MG63 (cell line): ENCODE measurements around the gene GFPT2. TPM values are rescaled to one million over a fixed set of nuclear protein-coding genes. Genes with fewer than 3 reads are reported as not detected.
A peak's percentile ranks its signal among the peaks of the same experiment; 100 is the strongest.

Experiments used
- DNase-seq: peaks from one replicate; pipeline ENCODE4 v3.0.0-alpha.2; 2020
- H3K27me3 ChIP-seq: fragments of 250-450 bp; sonication (Bioruptor Pico); 2 replicates; pipeline ENCODE4 v1.5.1; 2020; ENCODE audit warnings: mild to moderate bottlenecking, moderate library complexity
- H3K36me3 ChIP-seq: fragments of 250-450 bp; sonication (Bioruptor Pico); 2 replicates; pipeline ENCODE4 v1.5.1; 2020; ENCODE audit warnings: mild to moderate bottlenecking, moderate library complexity
- H3K4me3 ChIP-seq: fragments of 250-450 bp; sonication (Bioruptor Pico); 2 replicates; pipeline ENCODE4 v1.5.1; 2020; ENCODE audit warnings: mild to moderate bottlenecking, moderate library complexity
- H3K9me3 ChIP-seq: fragments of 250-450 bp; sonication (Bioruptor Pico); 2 replicates; pipeline ENCODE4 v1.5.1; 2020; ENCODE audit warnings: mild to moderate bottlenecking, moderate library complexity
- total RNA-seq: library from RNA; depleted of rRNA; stranded (reverse); fragments of >200 nt; shearing (Covaris generic); gene quantifications from 2 replicates; pipeline ENCODE4 v1.2.3, GENCODE V29; 2014; ENCODE audit warnings: low replicate concordance

The GFPT2 gene
- total RNA-seq, 1 experiment from 2014 or later, result 3.7 TPM

DNA sequence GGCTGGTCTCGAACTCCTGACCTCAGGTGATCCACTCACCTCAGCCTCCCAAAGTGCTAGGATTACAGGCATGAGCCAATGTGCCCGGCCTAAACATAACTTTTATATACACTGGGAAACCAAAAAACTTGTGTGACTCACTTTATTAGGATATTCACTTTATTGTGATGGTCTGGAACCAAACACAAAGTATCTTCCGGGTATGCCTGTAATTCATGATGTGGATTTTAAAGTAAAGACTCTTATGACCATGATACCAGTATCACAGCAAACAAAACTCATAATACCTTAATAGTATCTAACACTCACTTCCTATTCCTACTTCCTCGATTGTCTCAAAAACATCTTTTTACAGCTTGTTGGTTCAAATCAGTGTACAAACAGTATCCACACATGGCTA, 12.7 kb upstream of the GFPT2 start:
- Histone ChIP-seq H3K27me3 (no peaks in the 10 kb centered on the region), H3K4me3 (no peak overlapping the region), H3K36me3 (no peaks in the 10 kb centered on the region), H3K9me3 (no peaks in the 10 kb centered on the region)
- no peak for DNase-seq

DNA sequence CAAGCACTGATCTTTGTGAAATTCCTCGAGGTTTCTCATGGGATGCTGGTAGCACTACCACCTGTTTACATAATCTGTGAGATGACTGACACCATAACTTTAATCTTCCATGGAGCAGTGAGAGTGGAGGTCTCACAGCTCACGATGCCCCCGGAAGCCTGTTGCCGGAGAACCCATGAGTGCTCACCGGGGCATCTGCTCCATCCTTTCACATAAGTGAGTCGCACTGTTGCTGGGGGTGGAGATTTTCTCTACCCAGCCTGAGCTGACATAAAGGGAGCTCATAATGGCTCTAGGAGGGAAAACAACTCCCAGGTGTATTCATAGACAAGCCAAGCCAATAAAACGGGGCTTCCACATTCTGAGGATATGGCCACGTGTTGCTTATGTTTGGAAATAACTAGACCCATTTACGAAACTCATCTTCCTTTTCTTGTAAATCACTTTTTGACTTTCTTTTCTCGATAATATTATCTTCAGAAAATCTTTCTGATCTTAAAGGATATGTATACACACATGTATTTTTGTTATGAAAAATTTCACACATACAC, 11.2 kb upstream of the GFPT2 start:
- H3K4me3 ChIP-seq, result no peak overlapping the region
- DNase-seq, result no peak
- no peaks in the 10 kb centered on the region for H3K36me3 ChIP-seq
- no peaks in the 10 kb centered on the region for H3K9me3 ChIP-seq
- no peaks in the 10 kb centered on the region for H3K27me3 ChIP-seq

DNA sequence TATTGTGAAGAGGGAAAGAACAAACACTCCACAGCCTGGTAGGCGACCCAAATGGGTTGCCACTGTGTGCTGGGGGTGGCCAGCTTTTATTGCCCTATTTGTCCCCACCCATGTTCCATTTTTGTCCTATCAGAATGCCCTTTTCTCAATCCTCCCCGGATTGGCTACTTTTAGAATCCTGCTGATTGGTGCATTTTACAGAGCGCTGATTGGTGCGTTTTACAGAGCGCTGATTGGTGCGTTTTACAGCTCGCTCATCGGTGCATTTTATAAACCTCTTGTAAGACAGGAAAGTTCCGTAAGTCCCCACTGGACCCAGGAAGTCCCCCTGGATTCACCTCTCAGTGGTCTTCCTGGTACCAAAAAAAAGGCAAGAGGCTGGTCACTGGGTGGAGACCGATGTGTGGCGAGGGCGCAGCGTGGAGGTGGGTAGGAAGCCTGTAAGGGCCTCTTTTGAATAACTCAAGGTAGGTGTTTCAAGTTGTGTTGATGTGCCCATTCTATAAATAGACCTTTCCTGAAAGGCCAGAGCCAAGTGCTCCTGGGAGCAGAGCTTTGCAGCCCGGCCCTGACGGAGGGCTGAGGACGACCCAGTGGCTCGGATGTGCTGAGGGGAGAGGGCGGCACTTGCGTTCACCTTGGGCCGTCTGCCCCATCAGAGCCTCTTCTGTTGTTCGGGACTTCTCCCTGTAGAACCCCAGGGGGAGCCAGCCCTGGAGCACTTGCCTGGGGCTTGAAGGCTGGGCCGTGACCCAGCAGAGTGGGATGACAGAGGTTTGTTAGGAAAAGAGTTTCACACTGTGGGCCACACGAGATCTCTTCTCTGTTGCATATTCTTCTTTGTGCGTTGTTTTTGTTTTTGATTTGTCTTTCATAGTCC, 7.2 kb upstream of the GFPT2 start:
- H3K36me3 ChIP-seq, result no peaks in the 10 kb centered on the region
- no peaks in the 10 kb centered on the region; the same call in 1 of the 2 replicates for H3K9me3 ChIP-seq
- no peaks in the 10 kb centered on the region for H3K27me3 ChIP-seq
- H3K4me3 ChIP-seq, result no peak overlapping the region
- no peak for DNase-seq

DNA sequence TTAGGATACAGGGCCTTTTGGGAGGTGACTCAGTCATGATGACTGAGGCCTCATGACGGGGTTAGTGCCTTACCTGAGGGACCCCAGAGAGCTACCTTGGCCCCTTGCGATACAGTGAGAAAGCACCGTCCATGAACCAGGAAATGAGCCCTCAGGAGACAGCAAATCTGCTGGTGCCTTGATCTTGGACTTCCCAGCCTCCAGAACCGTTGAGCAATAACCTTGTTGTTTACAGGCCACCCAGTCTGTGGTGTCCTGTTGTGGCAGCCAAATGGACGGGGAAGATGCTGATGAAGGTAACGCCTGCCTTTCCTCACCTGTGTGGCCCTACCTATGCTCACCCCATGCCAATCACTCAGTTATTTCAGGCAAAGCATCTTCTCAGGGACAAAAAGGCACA, 5.6 kb upstream of the GFPT2 start:
- Histone ChIP-seq H3K36me3 (no peaks in the 10 kb centered on the region), H3K4me3 (no peak overlapping the region)
- no peak for DNase-seq

DNA sequence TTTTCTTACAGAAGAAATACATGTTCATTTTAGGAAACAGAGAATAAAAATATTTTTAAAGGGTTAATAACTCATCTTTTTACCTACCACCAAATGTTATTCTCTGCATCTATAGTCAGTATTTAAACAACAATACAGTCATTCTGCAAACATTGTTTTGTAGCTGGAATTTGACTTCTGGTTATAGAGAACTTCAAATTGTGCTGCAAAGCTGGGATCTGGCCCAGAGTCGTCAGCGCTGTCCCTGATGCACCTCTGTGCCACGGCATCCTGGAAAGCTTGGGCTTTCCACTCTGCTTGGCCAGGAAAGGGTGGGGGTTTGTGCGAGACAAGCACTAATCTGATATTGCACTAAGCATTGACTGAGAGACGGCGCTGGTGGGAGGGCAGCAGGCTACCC, 5.0 kb upstream of the GFPT2 start:
- H3K36me3 ChIP-seq, result no peaks in the 10 kb centered on the region
- no peak overlapping the region for H3K4me3 ChIP-seq
- no peaks in the 10 kb centered on the region; the same call in 1 of the 2 replicates for H3K9me3 ChIP-seq
- DNase-seq, result no peak
- H3K27me3 ChIP-seq, result peaks cover 10% of the 10 kb centered on the region

More for the DNA sequence above, 5.6 kb upstream of the GFPT2 start:
- Histone ChIP-seq H3K27me3 (peaks cover 7% of the 10 kb centered on the region), H3K9me3 (no peaks in the 10 kb centered on the region; the same call in 1 of the 2 replicates)

DNA sequence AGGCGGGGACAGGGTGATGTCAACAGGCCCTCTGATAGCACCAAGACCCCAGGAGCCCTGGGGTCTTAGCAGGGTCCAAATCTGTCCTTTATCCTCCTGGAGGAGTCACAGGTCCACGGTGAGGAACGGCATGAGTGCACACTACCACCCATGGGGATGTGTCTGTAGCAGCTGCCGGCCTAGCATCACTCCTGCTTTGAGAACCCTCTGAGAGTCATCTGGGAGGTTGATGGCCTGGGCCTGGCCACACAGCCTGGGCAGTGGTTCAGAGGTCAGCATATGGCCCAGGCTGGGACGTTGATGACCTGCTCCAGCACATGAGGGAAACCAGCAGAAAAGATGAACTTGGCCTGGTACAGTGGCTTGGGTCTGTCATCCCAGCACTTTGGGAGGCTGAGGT, 1.8 kb upstream of the GFPT2 start:
- Histone ChIP-seq H3K27me3 (peaks cover 18% of the 10 kb centered on the region), H3K36me3 (no peaks in the 10 kb centered on the region), H3K9me3 (no peaks in the 10 kb centered on the region; the same call in 1 of the 2 replicates), H3K4me3 (no peak overlapping the region)
- DNase-seq, result no peak

DNA sequence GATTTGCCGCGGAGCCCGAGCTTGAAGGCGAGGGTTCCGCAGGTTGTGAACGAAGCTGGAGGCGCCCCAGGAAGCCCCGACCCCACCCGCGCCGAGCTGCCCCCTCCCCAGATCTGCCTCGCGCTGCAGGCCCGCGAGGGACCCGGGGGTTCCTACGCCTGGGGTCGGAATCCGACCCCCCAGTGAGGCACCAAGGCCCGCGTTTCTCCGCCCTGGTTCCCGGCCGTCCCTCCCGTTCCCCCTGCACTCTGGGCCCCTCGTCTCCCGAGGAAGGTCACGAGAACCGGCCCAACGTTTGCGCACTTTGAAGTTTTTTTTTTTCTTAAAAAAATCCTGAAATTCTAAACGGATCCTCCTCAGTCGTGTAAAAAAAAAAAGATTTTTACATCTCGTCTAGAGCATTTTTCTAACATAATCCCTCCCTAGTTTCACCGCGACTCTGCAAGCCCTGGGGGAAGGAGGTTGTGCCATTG, 880 bp upstream of the GFPT2 start:
- Histone ChIP-seq H3K36me3 (no peaks in the 10 kb centered on the region), H3K27me3 (peaks cover 18% of the 10 kb centered on the region), H3K9me3 (no peaks in the 10 kb centered on the region; the same call in 1 of the 2 replicates), H3K4me3 (peak overlapping the region; percentile 63)
- no peak for DNase-seq

DNA sequence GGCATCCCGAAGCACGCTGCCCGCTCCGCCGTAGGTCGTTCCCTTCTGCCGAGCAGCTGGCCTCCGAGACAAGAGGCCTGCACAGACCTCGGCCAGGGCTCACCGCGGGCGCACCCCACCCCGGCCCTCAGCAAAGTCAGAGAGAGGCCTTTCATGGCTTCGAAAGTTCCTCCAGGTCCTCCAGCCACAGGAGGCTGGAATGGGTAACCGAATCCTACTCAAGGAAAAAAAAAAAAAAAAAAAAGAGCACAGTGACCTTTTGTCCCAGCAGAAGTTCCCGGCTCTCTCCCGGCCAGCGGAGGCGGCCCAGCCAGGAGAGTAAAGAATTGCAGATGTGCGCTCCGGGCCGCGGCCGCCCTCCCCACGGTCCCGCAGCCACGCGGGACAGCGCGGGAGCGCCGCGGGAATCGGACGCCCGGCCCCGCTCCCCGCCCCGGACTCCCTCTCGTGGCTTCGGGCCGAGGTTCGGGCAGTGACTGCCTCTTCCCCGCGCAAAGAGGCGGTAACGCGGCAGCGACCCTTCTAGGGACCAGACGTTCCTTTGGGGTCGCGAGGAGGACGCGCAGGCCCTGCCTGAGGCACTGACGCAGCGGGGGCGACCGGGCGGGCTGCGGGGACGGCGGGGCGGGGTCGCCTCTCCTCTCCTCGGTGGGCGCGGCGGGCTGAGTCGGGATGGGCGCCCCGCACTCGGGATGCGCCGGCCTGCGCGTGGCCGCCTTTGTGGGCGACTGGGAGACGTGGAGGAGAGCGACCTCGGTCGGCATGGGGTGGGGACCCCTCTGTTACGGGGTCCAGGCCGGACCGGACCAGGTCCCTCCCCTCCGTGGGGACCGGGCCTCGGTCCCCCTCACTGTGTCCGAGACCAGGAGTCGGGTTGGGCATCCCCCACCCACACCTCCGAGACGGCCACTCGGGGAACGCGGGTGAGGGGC, 754 bp downstream of the GFPT2 start:
- no peaks in the 10 kb centered on the region for H3K9me3 ChIP-seq
- no peaks in the 10 kb centered on the region for H3K36me3 ChIP-seq
- H3K4me3 ChIP-seq, result peak overlapping the region; percentile 63
- peaks cover 18% of the 10 kb centered on the region for H3K27me3 ChIP-seq
- DNase-seq, result peak; percentile 18

DNA sequence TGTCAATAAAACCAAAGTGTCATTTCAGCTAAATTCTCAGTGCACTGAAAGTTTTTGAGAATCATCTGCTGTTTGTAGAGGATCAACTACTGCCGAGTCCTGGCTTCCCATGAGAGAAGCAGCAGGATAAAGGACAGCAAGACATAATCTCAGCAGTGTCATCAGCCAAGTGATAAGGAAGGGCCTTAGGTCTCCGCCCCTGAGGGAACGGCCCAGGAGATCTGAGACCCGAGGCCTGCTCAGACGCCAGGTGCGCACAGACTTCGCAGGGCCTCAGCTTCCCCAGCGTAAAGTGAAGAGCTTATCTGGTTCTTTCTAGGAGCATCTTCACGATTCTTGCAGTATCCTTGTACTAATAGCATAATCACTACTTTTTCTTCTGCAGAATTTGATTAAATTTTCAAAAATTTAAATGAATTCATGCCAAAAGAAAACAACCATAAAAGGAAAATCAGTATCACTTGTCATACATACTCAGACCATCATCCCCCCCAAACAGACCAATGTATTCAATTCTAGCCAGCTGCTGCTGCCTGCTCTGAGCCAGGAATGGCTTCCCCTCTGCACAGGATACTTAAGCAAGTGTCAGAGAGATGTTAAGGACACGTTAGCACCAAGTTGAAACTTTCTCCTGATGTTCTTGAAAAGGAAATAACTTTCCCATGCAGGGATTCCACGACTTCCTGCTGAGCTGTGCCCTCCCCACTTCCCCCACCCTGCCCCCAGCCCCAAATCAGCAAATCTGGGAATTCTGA, 2.2 kb downstream of the GFPT2 start:
- H3K9me3 ChIP-seq, result no peaks in the 10 kb centered on the region
- peaks cover 18% of the 10 kb centered on the region for H3K27me3 ChIP-seq
- no peak overlapping the region for H3K4me3 ChIP-seq
- H3K36me3 ChIP-seq, result no peaks in the 10 kb centered on the region
- DNase-seq, result no peak

DNA sequence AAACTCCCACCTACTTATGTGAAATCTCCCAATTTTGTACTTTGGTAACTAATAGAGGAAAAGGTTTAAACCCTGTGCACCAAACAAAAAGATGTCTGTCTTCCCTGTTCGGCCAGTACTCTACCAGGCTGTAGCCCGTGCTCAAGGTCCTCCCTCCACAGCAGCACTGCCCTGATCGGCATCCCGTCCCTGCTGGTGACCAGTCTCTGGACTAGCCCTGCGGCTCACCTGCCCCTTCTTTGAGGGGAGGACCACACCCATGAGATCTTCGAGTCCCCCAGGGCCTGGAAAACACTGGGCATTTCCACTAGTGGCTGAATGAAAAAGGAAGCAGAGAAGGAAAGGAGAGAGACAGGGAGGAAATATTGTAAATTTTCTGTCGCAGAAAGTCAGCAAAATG, 2.8 kb downstream of the GFPT2 start:
- DNase-seq, result no peak
- no peak overlapping the region for H3K4me3 ChIP-seq
- peaks cover 18% of the 10 kb centered on the region for H3K27me3 ChIP-seq
- no peaks in the 10 kb centered on the region for H3K36me3 ChIP-seq
- H3K9me3 ChIP-seq, result no peaks in the 10 kb centered on the region

DNA sequence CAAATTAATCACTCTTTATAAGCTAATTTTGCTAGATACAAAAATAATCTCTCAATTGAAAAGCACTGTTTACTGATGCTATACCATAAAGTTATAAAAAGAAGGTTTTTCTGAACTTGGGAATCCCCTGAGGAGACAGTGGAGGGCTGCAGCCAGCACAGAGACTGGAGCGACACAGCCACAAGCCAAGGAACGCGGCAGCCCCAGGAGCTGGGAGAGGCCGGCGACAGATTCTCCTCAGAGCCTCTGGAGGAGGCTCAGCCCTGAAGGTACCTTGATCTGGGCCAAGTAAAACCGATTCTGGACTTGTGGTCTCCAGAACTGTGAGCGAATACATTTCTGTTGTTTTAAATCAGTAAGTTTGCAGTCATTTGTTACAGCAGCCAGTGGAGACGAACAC, 3.7 kb downstream of the GFPT2 start:
- Histone ChIP-seq H3K27me3 (peaks cover 17% of the 10 kb centered on the region), H3K4me3 (no peak overlapping the region), H3K36me3 (no peaks in the 10 kb centered on the region), H3K9me3 (no peaks in the 10 kb centered on the region)
- DNase-seq, result no peak

DNA sequence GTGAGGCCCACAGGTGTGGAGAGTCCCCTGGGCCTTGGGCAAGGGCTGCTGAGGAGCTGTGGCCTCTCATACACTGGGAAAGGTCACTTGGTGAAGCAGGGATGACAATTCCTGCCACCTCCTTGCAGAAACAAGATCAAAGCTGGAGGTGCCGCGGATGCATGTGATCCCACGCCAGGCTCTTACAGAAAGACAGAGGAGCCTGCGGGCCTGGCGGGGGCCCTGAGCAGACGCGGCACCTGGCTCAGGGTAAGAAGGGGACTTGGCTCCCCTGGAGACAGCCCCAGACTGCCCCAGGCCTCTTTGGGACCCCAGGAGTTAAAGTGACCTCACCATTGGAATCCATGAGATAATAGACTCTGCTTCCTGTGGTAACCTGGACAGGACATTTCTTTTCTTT, 4.8 kb downstream of the GFPT2 start:
- H3K27me3 ChIP-seq, result peaks cover 8% of the 10 kb centered on the region; the same call in 1 of the 2 replicates
- no peaks in the 10 kb centered on the region for H3K36me3 ChIP-seq
- no peaks in the 10 kb centered on the region for H3K9me3 ChIP-seq
- no peak for DNase-seq
- H3K4me3 ChIP-seq, result no peak overlapping the region

DNA sequence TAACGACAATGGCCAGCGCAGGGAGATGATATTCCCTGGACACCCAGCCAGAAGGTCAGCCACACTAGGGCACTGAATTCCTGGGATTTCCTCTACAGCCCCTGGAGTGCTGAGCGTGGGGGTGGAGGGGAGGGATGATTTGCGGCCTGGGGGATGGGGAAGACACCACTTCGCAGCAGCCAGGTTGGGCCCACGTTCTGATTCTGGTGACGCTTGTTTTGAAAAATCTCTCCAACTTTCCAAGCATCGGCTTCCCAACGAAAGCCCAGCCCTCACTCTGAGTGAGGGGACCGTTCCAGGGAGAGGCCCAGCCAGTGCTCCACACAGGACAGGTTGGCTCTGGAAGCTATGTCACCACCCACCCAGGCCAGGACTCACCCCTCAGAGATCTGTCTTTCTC, 5.4 kb downstream of the GFPT2 start:
- H3K36me3 ChIP-seq, result no peaks in the 10 kb centered on the region
- H3K9me3 ChIP-seq, result no peaks in the 10 kb centered on the region
- H3K4me3 ChIP-seq, result no peak overlapping the region
- no peak for DNase-seq
- peaks cover 6% of the 10 kb centered on the region; the same call in 1 of the 2 replicates for H3K27me3 ChIP-seq

DNA sequence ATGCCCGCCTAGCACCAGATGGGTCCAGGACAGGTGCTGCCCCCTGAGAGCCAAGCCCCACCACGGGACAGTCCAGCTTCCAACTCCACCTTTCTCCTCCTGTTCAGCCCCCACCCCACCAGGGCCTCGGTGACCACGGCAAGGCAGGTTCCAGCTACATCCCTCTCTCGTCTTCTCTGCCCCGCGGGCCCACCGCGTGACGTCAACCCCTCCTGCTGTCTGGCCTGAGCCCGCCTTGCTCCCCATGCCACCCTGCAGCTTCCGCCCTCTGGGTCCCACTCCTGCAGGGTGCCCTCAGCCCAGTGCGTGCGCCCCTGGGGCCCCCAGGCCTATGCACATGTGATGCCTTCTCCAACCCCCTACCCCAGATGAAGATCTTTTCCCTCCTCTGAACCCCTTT, 6.8 kb downstream of the GFPT2 start:
- no peaks in the 10 kb centered on the region for H3K27me3 ChIP-seq
- H3K36me3 ChIP-seq, result no peaks in the 10 kb centered on the region
- H3K4me3 ChIP-seq, result no peak overlapping the region
- no peak for DNase-seq
- no peaks in the 10 kb centered on the region for H3K9me3 ChIP-seq

DNA sequence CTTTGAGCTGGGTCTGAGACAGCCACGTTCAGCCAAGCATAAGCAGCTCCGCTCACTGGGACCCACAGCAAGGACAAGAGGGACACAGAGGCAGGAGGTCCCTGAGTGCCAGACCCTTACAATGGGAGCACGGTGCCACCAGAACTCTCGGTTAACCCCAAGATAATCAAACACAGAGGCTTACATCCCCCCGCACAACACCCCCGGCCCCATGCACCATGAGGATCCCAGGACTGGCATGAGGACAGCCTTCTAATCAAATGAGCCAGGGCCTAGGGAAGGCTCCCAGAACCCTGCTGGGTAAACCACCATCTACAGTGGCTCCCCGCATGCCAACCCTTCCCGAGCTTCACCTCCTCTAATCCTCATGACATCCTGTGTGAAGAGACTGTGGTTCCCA, 7.4 kb downstream of the GFPT2 start:
- Histone ChIP-seq H3K36me3 (no peaks in the 10 kb centered on the region), H3K9me3 (no peaks in the 10 kb centered on the region), H3K4me3 (no peak overlapping the region), H3K27me3 (no peaks in the 10 kb centered on the region)
- no peak for DNase-seq

DNA sequence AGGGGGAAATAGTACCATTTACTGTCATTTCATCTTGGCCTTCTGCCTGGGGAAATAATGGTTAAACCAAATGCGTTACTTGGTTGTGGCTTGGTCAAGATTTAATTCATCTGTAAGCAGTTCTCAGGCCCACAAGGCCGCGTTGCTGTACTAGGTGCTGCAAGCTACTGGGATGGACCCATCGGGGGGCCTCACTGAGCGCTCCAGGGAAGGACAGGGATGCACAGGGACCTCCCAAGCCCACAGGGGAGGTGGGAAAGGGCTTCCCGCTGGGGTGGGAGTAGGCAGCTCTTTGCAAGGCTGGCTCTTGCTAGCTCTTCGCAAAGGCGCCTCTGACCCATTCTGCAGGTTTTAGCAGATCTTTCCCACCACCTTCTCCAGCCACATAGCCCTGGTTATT, 8.0 kb downstream of the GFPT2 start:
- no peak for DNase-seq
- Histone ChIP-seq H3K36me3 (no peaks in the 10 kb centered on the region), H3K4me3 (no peak overlapping the region), H3K27me3 (no peaks in the 10 kb centered on the region), H3K9me3 (no peaks in the 10 kb centered on the region)
